ENCODE measurements around the gene ICAM3.
"Not testable (repeated sequence)": the region's sequence is repeated elsewhere in the genome, so short reads cannot be mapped to it uniquely, and the experiment has no call there.

Gene ICAM3

GRCh38 chr19:10363789-10364281 lies 24.4 kb upstream of the ICAM3 start:
- Mint-ChIP-seq H3K9me3 (ENCODE audit: low read depth) (no peaks in the 10 kb centered on the region), H3K27me3 (no peaks in the 10 kb centered on the region), H3K4me3 (no peak overlapping the region), H3K27ac (no peak overlapping the region), H3K36me3 (peaks cover 2% of the 10 kb centered on the region), H3K4me1 (ENCODE audit: low read depth) (no peaks in the 10 kb centered on the region)

- Mint-ChIP-seq H3K27me3 (no peaks in the 10 kb centered on the region), H3K36me3 (peaks cover 2% of the 10 kb centered on the region), H3K9me3 (ENCODE audit: low read depth) (no peaks in the 10 kb centered on the region), H3K27ac (no peak overlapping the region), H3K4me1 (ENCODE audit: low read depth) (no peaks in the 10 kb centered on the region), H3K4me3 (no peak overlapping the region)
Observed at GRCh38 chr19:10362259-10362658, 22.8 kb upstream of the ICAM3 start.

- Mint-ChIP-seq H3K4me1 (ENCODE audit: low read depth) (no peaks in the 10 kb centered on the region), H3K4me3 (no peak overlapping the region), H3K27ac (no peak overlapping the region), H3K36me3 (peaks cover 2% of the 10 kb centered on the region), H3K27me3 (no peaks in the 10 kb centered on the region), H3K9me3 (ENCODE audit: low read depth) (no peaks in the 10 kb centered on the region)
Observed at GRCh38 chr19:10361569-10362011, 22.2 kb upstream of the ICAM3 start.

DNA sequence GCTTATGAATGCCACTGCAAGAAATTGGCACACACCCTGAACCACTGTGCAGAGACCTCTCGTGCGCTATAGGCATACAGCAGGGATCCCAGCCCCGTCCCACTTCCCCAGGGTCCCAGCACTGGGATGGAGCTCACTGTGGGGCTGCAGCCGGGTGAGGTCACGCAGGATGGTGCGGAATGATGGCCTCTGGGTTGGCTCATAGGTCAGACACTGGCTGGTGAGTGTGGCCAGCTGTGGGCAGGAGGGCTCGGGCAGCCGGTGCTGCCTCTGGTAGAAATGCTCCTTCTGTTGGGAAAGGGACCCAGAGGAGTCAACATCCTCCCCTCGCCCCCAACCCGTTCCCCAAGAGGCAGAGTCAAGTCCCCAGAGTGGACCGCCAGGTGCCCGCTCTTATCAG lies 17.0 kb upstream of the ICAM3 start:
- Mint-ChIP-seq H3K4me3 (no peak overlapping the region), H3K9me3 (ENCODE audit: low read depth) (no peaks in the 10 kb centered on the region), H3K27ac (no peak overlapping the region), H3K4me1 (ENCODE audit: low read depth) (no peaks in the 10 kb centered on the region), H3K36me3 (peaks cover 2% of the 10 kb centered on the region), H3K27me3 (no peaks in the 10 kb centered on the region)

GRCh38 chr19:10353793-10354391 lies 14.5 kb upstream of the ICAM3 start:
- no peak overlapping the region for H3K27ac Mint-ChIP-seq
- H3K4me3 Mint-ChIP-seq, result no peak overlapping the region
- H3K27me3 Mint-ChIP-seq, result no peaks in the 10 kb centered on the region
- H3K9me3 Mint-ChIP-seq (ENCODE audit: low read depth), result no peaks in the 10 kb centered on the region
- no peaks in the 10 kb centered on the region for H3K4me1 Mint-ChIP-seq (ENCODE audit: low read depth)
- H3K36me3 Mint-ChIP-seq, result no peaks in the 10 kb centered on the region

DNA sequence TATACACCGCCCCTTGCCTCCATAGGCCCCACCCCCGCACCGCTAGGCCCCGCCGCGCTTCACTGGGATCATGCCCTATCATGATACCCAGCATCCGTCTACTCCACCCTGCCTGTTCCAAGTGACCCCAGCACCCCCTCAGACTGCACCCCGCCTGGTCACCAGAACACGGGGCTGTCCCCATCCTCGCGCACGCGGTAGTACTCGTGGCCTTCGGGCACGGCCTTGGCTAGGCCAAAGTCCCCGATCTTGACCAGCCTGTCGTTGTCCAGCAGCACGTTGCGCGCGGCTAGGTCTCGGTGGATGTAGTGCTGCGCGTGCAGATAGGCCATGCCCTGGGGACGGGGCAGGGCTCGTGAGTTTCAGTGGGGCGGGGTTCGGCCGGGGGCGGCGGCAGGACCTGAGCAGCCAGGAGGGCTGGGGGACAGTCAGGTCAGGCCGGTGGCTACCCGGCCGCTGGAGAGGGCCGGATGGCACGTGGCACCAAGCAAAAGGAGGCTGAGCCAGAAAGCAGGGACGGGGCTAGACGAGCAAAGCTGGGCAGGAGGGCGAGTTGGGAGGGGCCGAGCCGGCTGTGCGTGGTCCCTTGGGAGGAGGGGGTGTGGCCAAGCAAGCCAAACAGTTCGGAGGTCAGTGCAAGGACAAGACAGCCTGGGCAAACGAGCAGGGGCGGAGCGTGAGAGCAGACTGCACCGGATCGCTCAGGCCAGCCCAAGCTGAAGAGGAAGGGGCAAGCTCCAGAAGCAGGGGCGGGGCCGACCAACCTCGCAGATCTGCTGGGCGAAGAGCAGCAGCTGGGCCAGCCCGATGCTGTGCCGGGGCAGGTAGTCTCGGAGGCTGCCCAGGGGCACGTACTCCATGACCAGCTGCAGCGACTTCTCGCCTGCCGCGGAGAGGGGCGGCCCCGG lies 13.6 kb upstream of the ICAM3 start:
- Mint-ChIP-seq H3K27me3 (no peaks in the 10 kb centered on the region), H3K4me1 (ENCODE audit: low read depth) (no peaks in the 10 kb centered on the region), H3K36me3 (no peaks in the 10 kb centered on the region), H3K27ac (no peak overlapping the region), H3K9me3 (ENCODE audit: low read depth) (no peaks in the 10 kb centered on the region), H3K4me3 (no peak overlapping the region)

- Mint-ChIP-seq H3K4me3 (no peak overlapping the region), H3K4me1 (ENCODE audit: low read depth) (no peaks in the 10 kb centered on the region), H3K27me3 (no peaks in the 10 kb centered on the region), H3K9me3 (ENCODE audit: low read depth) (no peaks in the 10 kb centered on the region), H3K27ac (no peak overlapping the region), H3K36me3 (no peaks in the 10 kb centered on the region)
Observed at GRCh38 chr19:10346509-10346908, 7.1 kb upstream of the ICAM3 start.

- Mint-ChIP-seq H3K4me3 (no peak overlapping the region), H3K4me1 (ENCODE audit: low read depth) (peaks cover 8% of the 10 kb centered on the region), H3K27me3 (no peaks in the 10 kb centered on the region), H3K36me3 (no peaks in the 10 kb centered on the region), H3K9me3 (ENCODE audit: low read depth) (no peaks in the 10 kb centered on the region), H3K27ac (no peak overlapping the region)
Observed at GRCh38 chr19:10344780-10345179, 5.4 kb upstream of the ICAM3 start.

DNA sequence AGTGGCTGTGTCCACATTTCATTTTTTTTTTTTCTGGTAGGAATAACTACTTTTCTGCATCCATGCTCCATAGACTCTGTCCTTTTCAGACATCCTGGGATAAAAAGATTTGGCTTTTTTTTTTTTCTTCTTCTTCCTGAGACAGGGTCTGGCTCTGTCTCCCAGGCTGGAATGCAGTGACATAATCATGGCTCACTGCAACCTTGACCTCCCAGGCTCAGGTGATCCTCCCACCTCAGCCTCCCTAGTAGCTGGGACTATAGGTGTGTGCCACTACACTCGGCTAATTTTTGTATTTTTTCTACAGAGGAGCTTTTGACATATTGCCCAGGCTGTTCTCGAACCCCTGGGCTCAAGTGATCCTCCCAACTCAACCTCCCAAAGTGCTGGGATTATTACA lies 4.1 kb upstream of the ICAM3 start:
- Mint-ChIP-seq H3K4me3 (no peak overlapping the region), H3K27me3 (no peaks in the 10 kb centered on the region), H3K27ac (no peak overlapping the region), H3K4me1 (ENCODE audit: low read depth) (peaks cover 21% of the 10 kb centered on the region), H3K9me3 (ENCODE audit: low read depth) (no peaks in the 10 kb centered on the region), H3K36me3 (no peaks in the 10 kb centered on the region)

- Mint-ChIP-seq H3K9me3 (ENCODE audit: low read depth) (no peaks in the 10 kb centered on the region), H3K36me3 (no peaks in the 10 kb centered on the region), H3K27me3 (no peaks in the 10 kb centered on the region), H3K27ac (peak overlapping the region; percentile 92), H3K4me3 (peak overlapping the region; percentile 91), H3K4me1 (ENCODE audit: low read depth) (peaks cover 27% of the 10 kb centered on the region)
Observed at GRCh38 chr19:10339977-10340376, 553 bp upstream of the ICAM3 start.

DNA sequence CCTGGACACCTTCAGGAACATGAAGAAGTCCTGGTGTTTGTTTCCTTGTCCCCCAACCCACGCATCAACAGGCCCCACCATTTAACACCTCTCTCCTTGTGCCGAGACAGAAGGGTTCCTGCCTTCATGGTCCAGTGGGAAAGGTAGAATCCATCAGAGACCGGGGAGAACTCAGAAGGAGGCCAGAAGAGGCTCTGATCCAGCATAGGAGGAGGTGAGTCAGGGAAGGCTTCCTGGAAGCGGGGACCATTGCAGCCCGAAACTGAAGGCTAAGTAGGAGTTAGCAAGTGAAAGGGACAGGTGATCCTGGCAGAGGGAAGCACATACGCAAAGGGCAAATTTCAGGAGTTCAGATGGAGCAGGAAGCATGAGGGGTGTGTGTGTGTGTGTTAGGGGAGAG lies 484 bp downstream of the ICAM3 start:
- no peaks in the 10 kb centered on the region for H3K36me3 Mint-ChIP-seq
- H3K27ac Mint-ChIP-seq, result peak overlapping the region; percentile 92
- H3K4me3 Mint-ChIP-seq, result peak overlapping the region; percentile 91
- H3K4me1 Mint-ChIP-seq (ENCODE audit: low read depth), result peaks cover 31% of the 10 kb centered on the region
- H3K27me3 Mint-ChIP-seq, result no peaks in the 10 kb centered on the region
- H3K9me3 Mint-ChIP-seq (ENCODE audit: low read depth), result no peaks in the 10 kb centered on the region

GRCh38 chr19:10336725-10337124 lies 2.7 kb downstream of the ICAM3 start:
- H3K4me3 Mint-ChIP-seq; H3K27ac Mint-ChIP-seq; H3K9me3 Mint-ChIP-seq (ENCODE audit: low read depth); H3K36me3 Mint-ChIP-seq; H3K27me3 Mint-ChIP-seq: not testable (repeated sequence)
- H3K4me1 Mint-ChIP-seq (ENCODE audit: low read depth), result peaks cover 48% of the 10 kb centered on the region

GRCh38 chr19:10335352-10335985 lies 4.0 kb downstream of the ICAM3 start:
- no peak overlapping the region for H3K27ac Mint-ChIP-seq
- peaks cover 3% of the 10 kb centered on the region for H3K36me3 Mint-ChIP-seq
- peaks cover 46% of the 10 kb centered on the region for H3K4me1 Mint-ChIP-seq (ENCODE audit: low read depth)
- H3K9me3 Mint-ChIP-seq (ENCODE audit: low read depth), result no peaks in the 10 kb centered on the region
- H3K27me3 Mint-ChIP-seq, result no peaks in the 10 kb centered on the region
- H3K4me3 Mint-ChIP-seq, result no peak overlapping the region

- peaks cover 42% of the 10 kb centered on the region for H3K4me1 Mint-ChIP-seq (ENCODE audit: low read depth)
- peak overlapping the region; percentile 53 for H3K4me3 Mint-ChIP-seq
- no peaks in the 10 kb centered on the region for H3K9me3 Mint-ChIP-seq (ENCODE audit: low read depth)
- no peaks in the 10 kb centered on the region for H3K27me3 Mint-ChIP-seq
- H3K36me3 Mint-ChIP-seq, result peaks cover 3% of the 10 kb centered on the region
- no peak overlapping the region for H3K27ac Mint-ChIP-seq
Observed at GRCh38 chr19:10334588-10335351, 4.7 kb downstream of the ICAM3 start.

Measured in activated naive CD8-positive, alpha-beta T cell (primary cell).